Stimulated activated CD4-positive, alpha-beta T cell treated with anti-CD3 and anti-CD28 coated beads, Interleukin-12 subunit alpha, Interleukin-12 subunit beta, amount 100 ng/mL, for 24 hours (primary cell): ENCODE results near the gene ABI1.

Source experiments
- DNase-seq, 2 experiments: peaks; one replicate each; pipeline ENCODE4 v3.0.0-alpha.2; 2020; ENCODE audit warnings: low read depth in 2 of 2

Gene ABI1

GRCh38 chr10:26714415-26715136, 146.2 kb downstream of the ABI1 start:
- no peak for DNase-seq

- no peak for DNase-seq
Measured at GRCh38 chr10:26711324-26711723, 149.4 kb downstream of the ABI1 start.

GRCh38 chr10:26706936-26707335, 153.8 kb downstream of the ABI1 start:
- DNase-seq = no peak

GRCh38 chr10:26706206-26706605, 154.6 kb downstream of the ABI1 start:
- DNase-seq = no peak

DNA sequence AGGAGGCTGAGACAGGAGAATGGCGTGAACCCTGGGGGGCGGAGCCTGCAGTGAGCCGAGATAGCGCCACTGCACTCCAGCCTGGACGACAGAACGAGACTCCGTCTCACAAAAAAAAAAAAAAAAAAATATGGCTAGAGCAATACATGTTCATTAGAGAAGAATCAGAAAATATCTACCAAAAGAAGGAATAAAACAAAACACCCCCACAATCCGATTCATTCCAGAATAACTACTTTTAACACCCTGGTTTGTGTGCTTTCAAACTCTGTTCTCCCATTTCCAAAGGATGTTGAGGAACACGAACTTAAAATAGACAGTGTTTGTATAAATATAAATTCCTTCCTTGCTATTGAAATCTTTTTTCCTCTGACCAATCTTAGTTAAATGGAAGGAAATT, 156.8 kb downstream of the ABI1 start:
- DNase-seq = no peak

- DNase-seq = no peak
Measured at GRCh38 chr10:26703096-26703495, 157.7 kb downstream of the ABI1 start.

DNA sequence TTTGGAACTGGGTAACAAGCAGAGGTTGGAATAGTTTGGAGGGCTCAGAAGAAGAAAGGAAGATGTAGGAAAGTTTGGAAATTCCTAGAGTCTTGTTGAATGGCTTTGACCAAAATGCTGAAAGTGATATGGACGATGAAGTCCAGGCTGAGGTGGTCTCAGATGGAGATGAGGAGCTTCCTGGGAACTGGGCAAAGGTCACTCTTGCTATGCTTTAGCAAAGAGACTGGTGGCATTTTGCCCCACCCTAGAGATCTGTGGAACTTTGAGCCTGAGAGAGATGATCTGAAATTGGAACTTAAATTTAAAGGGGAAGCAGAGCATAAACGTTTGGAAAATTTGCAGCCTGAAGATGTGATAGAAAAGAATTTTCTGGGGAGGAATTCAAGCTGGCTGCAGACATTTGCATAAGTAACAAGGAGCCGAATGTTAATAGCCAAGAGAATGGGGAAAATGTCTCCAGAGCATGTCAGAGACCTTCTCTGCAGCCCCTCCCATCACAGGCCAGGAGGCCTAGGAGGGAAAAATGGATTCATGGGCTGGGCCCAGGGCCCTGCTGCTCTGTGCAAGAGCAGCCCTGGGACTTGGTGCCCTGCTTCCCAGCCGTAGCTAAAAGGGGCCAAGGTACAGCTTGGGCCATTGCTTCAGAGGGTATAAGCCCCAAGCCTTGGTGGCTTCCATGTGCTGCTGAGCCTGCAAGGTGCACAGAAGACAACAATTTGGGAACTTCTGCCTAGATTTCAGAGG, 159.7 kb downstream of the ABI1 start:
- DNase-seq = no peak

- DNase-seq = no peak
Measured at GRCh38 chr10:26699631-26700030, 161.1 kb downstream of the ABI1 start.

GRCh38 chr10:26698909-26699308, 161.8 kb downstream of the ABI1 start:
- DNase-seq = no peak

- DNase-seq = no peak
Measured at GRCh38 chr10:26697922-26698608, 162.7 kb downstream of the ABI1 start.

- DNase-seq = peak; percentile 56 to 57
Measured at GRCh38 chr10:26697163-26697921, 163.4 kb downstream of the ABI1 start, which contains the start of gene PDSS1. Gene PDSS1 (plus strand): TSS chr10:26697701. CDS start chr10:26697712, 11 bp downstream.

- DNase-seq = no peak
Measured at GRCh38 chr10:26696786-26697162, 164.0 kb downstream of the ABI1 start.
